H9 (cell line): ENCODE data around the gene RC3H1. TPM values are rescaled to one million over a fixed set of nuclear protein-coding genes. Genes with fewer than 3 reads are reported as not detected.

ENCODE experiments used
- DNase-seq: peaks from one replicate; pipeline ENCODE4 v3.0.0-alpha.2; 2017
- H2AFZ ChIP-seq: one replicate; pipeline ENCODE4 v1.6.1; 2013; ENCODE audit warnings: mild to moderate bottlenecking, low read length, control low read depth, moderate library complexity
- H2AK5ac ChIP-seq: 2 replicates; pipeline ENCODE4 v1.6.1; 2013; ENCODE audit warnings: low read length, control low read depth, mixed read lengths; ENCODE audit not compliant: insufficient read length
- H2BK120ac ChIP-seq: one replicate; pipeline ENCODE4 v1.6.1; 2013; ENCODE audit warnings: low read depth, mild to moderate bottlenecking, low read length, control low read depth, inconsistent platforms; ENCODE audit not compliant: poor library complexity, severe bottlenecking
- H2BK12ac ChIP-seq: 2 replicates; pipeline ENCODE4 v1.6.1; 2013; ENCODE audit warnings: low read length, control low read depth, mixed read lengths, low read depth; ENCODE audit not compliant: insufficient read length
- H2BK15ac ChIP-seq: 2 replicates; pipeline ENCODE4 v1.6.1; 2013; ENCODE audit warnings: low read depth, low read length, control low read depth
- H2BK20ac ChIP-seq: one replicate; pipeline ENCODE4 v1.6.1; 2013; ENCODE audit warnings: low read depth, mild to moderate bottlenecking, low read length, control low read depth, inconsistent platforms; ENCODE audit not compliant: poor library complexity, severe bottlenecking
- H2BK5ac ChIP-seq: 2 replicates; pipeline ENCODE4 v1.6.1; 2013; ENCODE audit warnings: low read length, control low read depth, mixed read lengths; ENCODE audit not compliant: insufficient read length
- H3K14ac ChIP-seq: 2 replicates; pipeline ENCODE4 v1.6.1; 2013; ENCODE audit warnings: low read length, control low read depth; ENCODE audit not compliant: insufficient read depth
- H3K18ac ChIP-seq: 2 replicates; pipeline ENCODE4 v1.6.1; 2013; ENCODE audit warnings: low read depth, mild to moderate bottlenecking, mixed read lengths, low read length, control low read depth; ENCODE audit not compliant: insufficient read length
- H3K23ac ChIP-seq: 2 replicates; pipeline ENCODE4 v1.6.1; 2013; ENCODE audit warnings: low read length, control low read depth, mixed read lengths, low read depth; ENCODE audit not compliant: insufficient read length
- H3K23me2 ChIP-seq: 2 replicates; pipeline ENCODE4 v1.6.1; 2013; ENCODE audit warnings: low read depth, mild to moderate bottlenecking, mixed read lengths, low read length, control low read depth; ENCODE audit not compliant: insufficient read length, poor library complexity, severe bottlenecking
- H3K27ac ChIP-seq: 2 replicates; pipeline ENCODE4 v1.5.1; 2013; ENCODE audit warnings: low read length, control low read depth, mixed read lengths, low read depth; ENCODE audit not compliant: insufficient read length
- H3K27me3 ChIP-seq: 2 replicates; pipeline ENCODE4 v1.6.1; 2013; ENCODE audit warnings: low read length, control low read depth, inconsistent platforms; ENCODE audit not compliant: insufficient read depth
- H3K4ac ChIP-seq: 2 replicates; pipeline ENCODE4 v1.6.1; 2013; ENCODE audit warnings: low read depth, mild to moderate bottlenecking, control low read depth, inconsistent platforms, low read length, moderate library complexity
- H3K4me1 ChIP-seq: 2 replicates; pipeline ENCODE4 v1.6.1; 2013; ENCODE audit warnings: low read length, control low read depth, inconsistent platforms; ENCODE audit not compliant: insufficient read depth
- H3K4me2 ChIP-seq: 2 replicates; pipeline ENCODE4 v1.6.1; 2013; ENCODE audit warnings: low read length, control low read depth, mixed read lengths; ENCODE audit not compliant: insufficient read length, insufficient read depth
- H3K56ac ChIP-seq: 2 replicates; pipeline ENCODE4 v1.6.1; 2013; ENCODE audit warnings: low read depth, mild to moderate bottlenecking, mixed read lengths, low read length, control low read depth; ENCODE audit not compliant: insufficient read length
- H3K79me1 ChIP-seq: 2 replicates; pipeline ENCODE4 v1.6.1; 2013; ENCODE audit warnings: low read depth, mild to moderate bottlenecking, moderate library complexity, low read length, control low read depth, inconsistent platforms; ENCODE audit not compliant: insufficient read depth, poor library complexity, severe bottlenecking
- H3K79me2 ChIP-seq: 2 replicates; pipeline ENCODE4 v1.6.1; 2013; ENCODE audit warnings: low read length, control low read depth, inconsistent platforms; ENCODE audit not compliant: insufficient read depth
- H3K9ac ChIP-seq: 2 replicates; pipeline ENCODE4 v1.6.1; 2013; ENCODE audit warnings: low read length, control low read depth, mixed read lengths; ENCODE audit not compliant: insufficient read length; ENCODE audit errors: extremely low read depth
- H3K9me3 ChIP-seq: one replicate; pipeline ENCODE4 v1.6.1; 2013; ENCODE audit warnings: low read depth, low read length, inconsistent platforms; ENCODE audit not compliant: control insufficient read depth
- H3T11ph ChIP-seq: one replicate; pipeline ENCODE4 v1.6.1; 2013; ENCODE audit warnings: mild to moderate bottlenecking, low read length, control low read depth, inconsistent platforms
- H4K20me1 ChIP-seq: one replicate; pipeline ENCODE4 v1.6.1; 2013; ENCODE audit not compliant: control insufficient read depth, insufficient read length, insufficient read depth
- H4K5ac ChIP-seq: 2 replicates; pipeline ENCODE4 v1.6.1; 2013; ENCODE audit warnings: low read depth, mild to moderate bottlenecking, mixed read lengths, low read length, control low read depth; ENCODE audit not compliant: insufficient read length
- H4K8ac ChIP-seq: replicated peaks from 2 replicates; pipeline ENCODE4 v1.6.1; 2013; ENCODE audit warnings: low read length, control low read depth, mixed read lengths, low read depth; ENCODE audit not compliant: insufficient read length
- H4K91ac ChIP-seq: 2 replicates; pipeline ENCODE4 v1.6.1; 2013; ENCODE audit warnings: low read depth, mild to moderate bottlenecking, moderate library complexity, mixed read lengths, low read length, control low read depth; ENCODE audit not compliant: insufficient read length
- H3K27ac Mint-ChIP-seq, 3 experiments: 2 replicates in 2 of 3; 3 replicates in 1 of 3; pipeline ENCODE4 v1.8.0; 2020 to 2021; ENCODE audit warnings: mixed read lengths in 3 of 3, mild to moderate bottlenecking in 1 of 3, moderate library complexity in 1 of 3
- H3K27me3 Mint-ChIP-seq: 2 replicates; pipeline ENCODE4 v1.8.0; 2021; ENCODE audit warnings: low read depth, mild to moderate bottlenecking, moderate library complexity, mixed read lengths
- H3K36me3 Mint-ChIP-seq, 3 experiments: 2 replicates in 2 of 3; 3 replicates in 1 of 3; pipeline ENCODE4 v1.8.0; 2020 to 2021; ENCODE audit warnings: low read depth in 3 of 3, mixed read lengths in 3 of 3; ENCODE audit not compliant: insufficient read depth in 1 of 3
- H3K4me1 Mint-ChIP-seq, 2 experiments: 2 replicates each; pipeline ENCODE4 v1.8.0; 2020; ENCODE audit warnings: mixed read lengths in 2 of 2
- H3K4me3 Mint-ChIP-seq, 2 experiments: 2 replicates in 1 of 2; 3 replicates in 1 of 2; pipeline ENCODE4 v1.8.0; 2020 to 2021; ENCODE audit warnings: mild to moderate bottlenecking in 2 of 2, mixed read lengths in 2 of 2, moderate library complexity in 1 of 2
- H3K9me3 Mint-ChIP-seq, 2 experiments: 2 replicates in 1 of 2; 3 replicates in 1 of 2; pipeline ENCODE4 v1.8.0; 2020; ENCODE audit warnings: mild to moderate bottlenecking in 2 of 2, mixed read lengths in 2 of 2, moderate library complexity in 1 of 2
- CTCF ChIP-seq: fragments of 200-600 bp; sonication (generic); conservative IDR thresholded peaks from 3 replicates; pipeline ENCODE4 v1.8.0; 2021; ENCODE audit warnings: antibody characterized with exemption, mild to moderate bottlenecking
- WGBS: extraction: QIAGEN DNeasy Blood & Tissue Kit; methylation state at CpG from one replicate; pipeline ENCODE4 v1.1.7; 2013; ENCODE audit warnings: missing lambda C conversion rate, low lambda C conversion rate, mixed read lengths; ENCODE audit not compliant: insufficient read length; ENCODE audit errors: extremely low coverage; 5-methylcytosine and 5-hydroxymethylcytosine counted together
- total RNA-seq: library from RNA; stranded (reverse); gene quantifications from 2 replicates; pipeline ENCODE4 v1.2.1, GENCODE V29; 2021

Gene RC3H1
- total RNA-seq, 1 experiment from 2014 or later, result 36.1 TPM

GRCh38 chr1:173996995-173997394, 25.2 kb downstream of the RC3H1 start:
- no peak overlapping the region for H3K18ac ChIP-seq
- no peaks in the 10 kb centered on the region for H3K9me3 Mint-ChIP-seq
- H3K4me3 Mint-ChIP-seq, result no peak overlapping the region
- no peak overlapping the region for H3K56ac ChIP-seq
- no peaks in the 10 kb centered on the region for H3K9me3 ChIP-seq
- H3K14ac ChIP-seq, result no peak overlapping the region
- H2AFZ ChIP-seq, result no peak overlapping the region
- no peak overlapping the region for H3T11ph ChIP-seq
- H3K9ac ChIP-seq, result no peak overlapping the region
- no peak overlapping the region for H2BK15ac ChIP-seq
- no peak overlapping the region for H3K23ac ChIP-seq
- 100% methylated on average over 1 of the region's 5 CpGs for WGBS
- peaks cover 4% of the 10 kb centered on the region; the same call in 1 of the 2 replicates for H3K4me1 ChIP-seq
- no peak overlapping the region for H4K91ac ChIP-seq
- H3K4me2 ChIP-seq, result no peak overlapping the region
- peaks cover 3% of the 10 kb centered on the region for H3K79me1 ChIP-seq
- no peak overlapping the region for H2BK120ac ChIP-seq
- no peak overlapping the region for H2BK12ac ChIP-seq
- no peak overlapping the region; a peak in 1 of 7 replicates for H3K27ac Mint-ChIP-seq
- H3K4me1 Mint-ChIP-seq, result peaks cover 10 to 11% of the 10 kb centered on the region in 2 experiments
- no peaks in the 10 kb centered on the region for H4K20me1 ChIP-seq
- no peaks in the 10 kb centered on the region for H3K27me3 Mint-ChIP-seq
- H2BK20ac ChIP-seq, result no peak overlapping the region
- no peak for TF ChIP-seq CTCF
- peaks cover 8 to 17% (median 8%) of the 10 kb centered on the region in 3 experiments; a peak in 6 of 7 replicates for H3K36me3 Mint-ChIP-seq
- no peak overlapping the region for H3K4ac ChIP-seq
- H2BK5ac ChIP-seq, result no peak overlapping the region
- H3K27ac ChIP-seq, result no peak overlapping the region
- H4K8ac ChIP-seq, result no peak overlapping the region
- no peak for DNase-seq
- no peak overlapping the region for H2AK5ac ChIP-seq
- H4K5ac ChIP-seq, result no peak overlapping the region
- H3K27me3 ChIP-seq, result no peaks in the 10 kb centered on the region
- peaks cover 3% of the 10 kb centered on the region; the same call in 1 of the 2 replicates for H3K79me2 ChIP-seq
- no peaks in the 10 kb centered on the region for H3K23me2 ChIP-seq
